ENCODE results near the gene SFXN3. TPM values are rescaled to one million over a fixed set of nuclear protein-coding genes. Genes with fewer than 3 reads are reported as not detected.

SFXN3 gene
- total RNA-seq, 1 experiment from 2014 or later, result 101 TPM

DNA sequence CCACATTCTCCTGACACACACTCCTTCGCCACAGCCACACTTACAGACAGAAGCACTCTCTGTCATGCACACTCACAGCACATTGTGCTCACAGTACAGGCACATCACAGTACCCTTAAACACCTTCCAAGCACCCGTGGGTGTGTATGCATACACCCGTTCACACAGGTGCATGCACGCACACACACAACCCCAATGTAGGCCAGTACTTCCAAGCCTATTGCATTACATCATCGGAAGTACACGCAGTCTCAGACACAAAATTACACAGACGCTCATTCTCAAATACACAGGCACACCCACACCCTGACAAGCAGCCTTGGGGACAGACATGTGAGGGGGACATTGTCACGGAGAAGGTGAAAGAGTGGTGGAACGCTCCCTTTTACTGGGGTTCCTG, 41.9 kb downstream of the SFXN3 start:
- no peak for DNase-seq (ENCODE audit: low spot score)

DNA sequence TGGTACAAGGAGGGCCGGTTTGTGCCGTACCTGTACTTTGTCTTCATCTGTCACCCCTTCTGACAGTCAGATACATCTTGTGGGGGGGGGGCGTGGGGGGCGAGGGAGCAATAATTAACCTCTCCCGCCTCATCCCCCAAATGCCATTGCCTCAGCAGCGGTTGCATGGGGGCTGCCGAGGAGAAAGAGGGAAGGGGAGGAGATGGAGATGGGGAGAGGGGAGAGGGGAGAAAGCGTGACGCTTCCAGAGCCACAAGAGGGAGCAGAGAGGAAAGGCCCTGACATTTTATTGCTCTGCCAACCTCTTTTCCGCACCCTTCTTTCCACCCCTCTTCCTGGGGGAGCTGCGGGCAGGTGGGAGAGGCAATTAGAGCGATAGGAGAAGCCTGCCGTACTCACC, 42.6 kb downstream of the SFXN3 start:
- DNase-seq (ENCODE audit: low spot score), result no peak

DNA sequence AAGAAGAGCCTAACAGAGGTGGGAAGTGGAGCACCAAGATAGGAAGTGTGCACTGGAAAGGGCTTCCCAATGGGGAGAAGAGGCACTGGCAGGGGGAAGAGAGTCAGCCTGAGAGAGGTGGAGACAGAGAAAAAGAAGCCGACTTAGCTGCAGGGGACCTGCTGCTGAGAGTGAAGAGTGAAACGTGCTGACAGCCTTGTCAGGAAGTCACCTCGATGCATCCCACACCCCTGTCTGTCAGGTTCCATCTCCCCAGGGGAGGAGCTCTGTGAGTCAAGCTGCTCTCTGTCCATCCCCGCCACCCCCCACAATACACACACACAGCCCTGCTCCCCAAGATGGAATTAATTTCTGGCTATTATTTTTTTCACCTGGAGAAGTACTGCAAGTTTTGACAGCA, 44.7 kb downstream of the SFXN3 start:
- no peak for DNase-seq (ENCODE audit: low spot score)

DNA sequence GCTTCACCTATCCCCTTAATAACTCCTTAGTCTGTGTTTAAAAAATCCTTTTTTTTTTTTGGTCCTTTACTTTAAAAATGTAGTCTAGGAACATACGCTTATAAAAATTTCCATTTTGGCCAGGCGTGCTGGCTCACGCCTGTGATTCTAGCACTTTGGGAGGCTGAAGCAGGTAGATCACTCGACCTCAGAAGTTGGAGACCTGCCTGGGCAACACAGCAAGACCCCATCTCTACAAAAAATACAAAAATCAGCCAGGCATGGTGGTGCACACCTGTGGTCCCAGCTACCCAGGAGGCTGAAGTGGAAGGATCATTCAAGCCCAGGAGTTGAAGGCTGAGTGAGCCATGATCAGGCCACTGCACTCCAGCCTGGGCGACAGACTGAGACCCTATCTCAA, 45.6 kb downstream of the SFXN3 start:
- DNase-seq (ENCODE audit: low spot score), result no peak

DNA sequence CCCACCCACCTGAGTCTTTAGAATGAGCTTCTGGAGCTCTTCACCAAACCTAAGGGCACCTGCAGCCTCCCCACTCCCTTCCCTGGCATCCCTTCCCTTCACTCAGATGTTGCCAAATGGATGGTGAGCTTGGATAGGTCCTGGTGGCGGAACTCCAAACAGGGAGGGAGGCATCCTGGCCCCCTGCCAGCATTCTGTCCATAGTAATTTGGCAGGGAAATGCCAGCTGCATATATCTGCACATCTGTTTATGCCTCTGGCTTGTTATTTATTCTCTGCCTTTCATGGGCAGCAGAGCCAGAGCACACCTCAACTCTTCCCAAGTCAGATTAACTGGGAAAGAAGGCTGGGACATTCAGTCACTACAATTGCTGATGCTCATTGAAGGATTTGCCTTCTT, 48.8 kb downstream of the SFXN3 start:
- DNase-seq (ENCODE audit: low spot score), result no peak

DNA sequence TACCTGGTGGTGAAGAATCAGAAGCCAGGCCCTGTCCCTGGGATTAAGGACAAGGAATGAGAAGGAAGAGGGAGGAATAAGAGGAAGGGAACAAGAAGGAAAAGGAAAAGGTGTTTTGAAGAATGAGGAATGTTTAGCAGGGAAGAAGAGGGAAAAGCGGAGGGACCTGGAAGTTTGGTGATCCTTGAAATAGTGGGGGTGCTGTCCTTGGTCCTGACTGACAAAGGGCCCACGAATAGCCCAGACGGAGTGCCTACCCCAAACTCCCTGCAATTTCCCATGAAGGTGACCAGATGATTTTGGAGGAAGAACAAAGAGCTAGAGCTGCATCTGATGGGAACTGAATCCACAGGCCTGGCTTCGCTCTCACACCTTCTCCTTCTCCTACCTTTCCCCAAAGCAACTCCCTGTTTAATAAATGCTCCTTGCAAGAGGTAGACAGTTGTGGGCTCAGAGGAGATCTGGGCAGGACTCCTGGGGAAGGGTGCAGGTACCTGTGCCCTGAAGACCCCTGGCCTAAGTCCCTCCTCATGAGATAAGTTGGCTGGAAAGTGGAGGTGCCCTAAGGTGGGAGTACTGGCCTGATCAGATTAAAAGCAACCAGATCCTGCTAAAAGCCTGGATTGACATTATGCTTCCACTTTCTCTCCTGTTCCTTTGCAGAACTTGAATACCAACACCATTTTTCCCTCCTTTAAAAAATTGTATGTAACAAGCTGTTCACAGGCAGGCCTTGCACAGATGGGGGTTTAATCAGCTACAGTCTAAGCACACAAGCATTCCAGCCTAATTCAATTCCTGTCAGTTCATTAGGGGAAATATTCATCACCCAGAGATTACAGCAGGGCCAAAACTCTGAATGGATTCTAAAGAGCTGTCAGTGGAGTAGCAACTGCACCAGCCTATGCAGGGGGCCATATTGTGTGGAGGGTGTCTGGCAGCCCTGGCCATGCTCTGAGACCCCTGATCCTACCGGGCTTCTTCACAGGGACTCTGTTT, 50.2 kb downstream of the SFXN3 start:
- no peak for DNase-seq (ENCODE audit: low spot score)

DNA sequence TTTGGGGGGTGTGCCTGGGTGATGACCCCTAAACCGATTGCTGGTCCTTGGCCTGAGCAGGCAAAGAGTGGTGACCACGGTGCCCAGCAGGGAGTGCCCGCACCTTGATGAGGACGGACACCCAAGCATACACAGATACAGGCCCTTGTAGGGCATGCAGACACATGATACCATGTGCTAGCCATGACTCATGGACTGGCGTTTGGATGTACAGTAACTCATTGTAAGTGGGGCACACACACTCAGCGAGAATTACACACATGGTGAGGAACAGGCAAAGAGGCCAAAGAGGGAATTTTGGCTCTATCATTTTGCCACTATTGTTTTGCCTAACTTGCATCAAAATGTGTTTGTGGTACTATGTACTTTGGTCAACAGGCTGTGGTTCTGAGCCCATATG, 54.8 kb downstream of the SFXN3 start:
- DNase-seq (ENCODE audit: low spot score), result no peak

DNA sequence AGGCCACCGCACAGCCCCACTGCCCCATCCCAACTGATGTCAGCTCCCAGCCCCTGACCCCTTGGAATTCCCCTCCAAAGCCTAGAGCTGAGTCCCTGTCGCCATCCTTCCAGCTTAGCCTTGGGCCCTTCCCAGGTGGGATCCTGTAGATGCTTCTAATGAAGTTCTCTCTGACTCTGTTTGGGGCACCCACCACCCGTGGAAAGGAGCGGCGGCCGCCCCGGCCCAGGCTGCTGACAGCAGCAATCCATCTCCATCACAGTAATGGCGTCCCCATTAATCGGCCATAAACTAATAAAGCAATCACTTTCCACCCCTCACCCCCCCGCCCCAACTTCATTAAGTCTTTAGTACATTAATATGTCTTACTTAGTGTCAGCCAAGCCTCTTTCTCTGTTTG, 56.3 kb downstream of the SFXN3 start:
- no peak for DNase-seq (ENCODE audit: low spot score)

DNA sequence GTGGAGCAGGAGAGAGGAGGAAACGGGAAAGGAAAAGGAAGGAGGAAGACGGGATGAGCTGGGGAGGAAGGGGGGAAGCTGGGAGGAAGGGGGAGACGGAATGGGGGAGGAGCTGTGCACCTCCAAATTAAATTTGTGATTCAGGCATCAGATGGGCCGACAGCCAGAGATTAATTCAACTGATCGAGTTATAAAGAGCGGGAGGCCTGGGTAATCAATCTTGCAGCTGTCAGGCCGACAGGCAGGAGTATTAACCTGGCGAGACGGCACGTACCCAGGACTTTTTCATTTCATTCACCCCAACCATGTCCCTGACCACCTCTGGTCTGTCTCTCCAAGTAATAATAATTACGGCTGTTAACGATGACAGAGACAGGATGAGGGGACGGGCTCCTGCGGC, 56.9 kb downstream of the SFXN3 start:
- no peak for DNase-seq (ENCODE audit: low spot score)

DNA sequence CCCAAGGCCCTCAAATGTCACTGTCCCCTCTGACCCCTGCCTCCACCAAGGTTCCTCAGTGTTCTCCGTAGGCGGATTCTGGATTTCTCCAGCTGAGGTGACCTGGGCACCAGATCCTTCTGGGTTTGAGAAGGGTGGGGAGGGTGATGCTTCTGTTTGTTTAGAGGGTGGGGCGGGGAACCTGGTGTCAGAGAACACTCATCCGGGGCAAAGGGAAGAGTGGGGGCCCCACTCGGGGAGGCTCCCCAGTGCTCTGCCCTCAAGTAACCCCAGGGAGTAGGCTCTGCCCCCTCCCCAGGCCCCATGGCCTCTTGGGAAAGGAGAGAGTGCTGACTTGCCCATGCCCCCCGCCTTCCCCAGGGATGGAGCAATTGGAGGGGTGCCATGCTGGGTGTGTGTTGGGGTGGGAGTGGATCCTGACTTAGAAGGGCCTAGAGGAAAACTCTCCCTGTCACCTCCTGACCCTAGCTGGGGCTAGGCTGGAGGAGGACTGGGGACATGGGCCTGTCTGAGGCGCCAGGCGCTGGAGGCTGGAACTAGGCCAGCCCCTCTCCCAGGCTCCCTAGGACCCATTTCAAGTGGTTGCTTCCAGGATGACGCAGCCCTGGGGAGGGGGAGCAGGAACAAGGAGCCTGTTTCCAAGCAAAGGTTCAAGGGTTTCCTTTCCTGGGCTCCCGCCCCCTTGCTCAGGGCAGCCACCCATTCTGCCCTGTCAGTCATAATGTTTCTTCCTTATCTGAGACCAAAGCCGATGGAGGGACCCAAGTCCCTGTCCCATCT, 58.7 kb downstream of the SFXN3 start:
- no peak for DNase-seq (ENCODE audit: low spot score)

DNA sequence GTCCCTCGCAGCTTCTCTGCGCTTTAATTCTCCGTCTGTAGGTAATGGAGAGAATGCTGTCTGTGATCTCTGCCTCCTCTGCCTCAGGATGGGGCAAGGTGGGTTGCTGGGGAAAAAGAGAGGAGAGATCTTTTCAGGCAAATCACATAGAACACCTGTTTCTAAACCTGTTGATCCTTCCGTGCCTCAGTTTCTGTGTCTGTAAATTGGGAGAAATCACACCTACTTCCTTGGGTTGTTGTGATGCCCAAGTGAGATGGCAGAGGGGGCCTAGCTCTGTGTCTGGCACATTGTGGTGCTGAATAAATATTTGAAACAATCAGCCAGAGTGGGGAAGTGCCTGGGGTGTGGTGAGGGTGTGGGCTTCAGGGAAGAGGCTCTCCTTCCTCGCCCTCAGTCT, 59.6 kb downstream of the SFXN3 start:
- no peak for DNase-seq (ENCODE audit: low spot score)

Other genes with a start within 250 kb of the SFXN3 start
- gene SLF2, start 118.3 kb upstream of the SFXN3 start, total RNA-seq (2014; rRNA removed; shearing (Covaris generic)), result 15.7 and 19.4 TPM in 2 replicates
- gene SEMA4G, start 61.7 kb upstream of the SFXN3 start, total RNA-seq (2014; rRNA removed; shearing (Covaris generic)), result 24.6 and 29.6 TPM in 2 replicates
- gene MRPL43, start 43.7 kb upstream of the SFXN3 start, total RNA-seq (2014; rRNA removed; shearing (Covaris generic)), result 141 and 174 TPM in 2 replicates
- 15.9 and 18.8 TPM in 2 replicates for gene TWNK, start 43.7 kb upstream of the SFXN3 start, total RNA-seq (2014; rRNA removed; shearing (Covaris generic))
- gene LZTS2, start 31.4 kb upstream of the SFXN3 start, total RNA-seq (2014; rRNA removed; shearing (Covaris generic)), result 154 and 172 TPM in 2 replicates
- gene PDZD7, start 105 bp upstream of the SFXN3 start, total RNA-seq (2014; rRNA removed; shearing (Covaris generic)), result 6.3 and 7.4 TPM in 2 replicates
- gene KAZALD1, start 30.8 kb downstream of the SFXN3 start, total RNA-seq (2014; rRNA removed; shearing (Covaris generic)), result 13.0 and 15.6 TPM in 2 replicates
- not detected in 2 replicates for gene TLX1, start 100.1 kb downstream of the SFXN3 start, total RNA-seq (2014; rRNA removed; shearing (Covaris generic))
- not detected in 2 replicates for gene LBX1, start 198.2 kb downstream of the SFXN3 start, total RNA-seq (2014; rRNA removed; shearing (Covaris generic))